Keratinocyte (primary cell): ENCODE measurements around the gene SCAPER.

Source experiments
- EZH2 ChIP-seq: IDR thresholded peaks from one replicate; pipeline ENCODE4 v1.6.1; 2012; ENCODE audit warnings: inconsistent platforms, mild to moderate bottlenecking, low read length, moderate library complexity
- TF ChIP-seq, protein P1 (sequence below), 3 experiments: IDR thresholded peaks in 1 of 3; conservative IDR thresholded peaks in 1 of 3; optimal IDR thresholded peaks in 1 of 3; 2 replicates in 2 of 3; 3 replicates in 1 of 3; pipeline versions ENCODE3 to v1.5.1; 2011; ENCODE audit warnings: low read length in 3 of 3, mild to moderate bottlenecking in 3 of 3, moderate library complexity in 2 of 3, control low read depth in 1 of 3, inconsistent platforms in 1 of 3; ENCODE audit not compliant: insufficient read depth in 2 of 3; ENCODE audit errors: extremely low read depth in 1 of 3

DNA sequence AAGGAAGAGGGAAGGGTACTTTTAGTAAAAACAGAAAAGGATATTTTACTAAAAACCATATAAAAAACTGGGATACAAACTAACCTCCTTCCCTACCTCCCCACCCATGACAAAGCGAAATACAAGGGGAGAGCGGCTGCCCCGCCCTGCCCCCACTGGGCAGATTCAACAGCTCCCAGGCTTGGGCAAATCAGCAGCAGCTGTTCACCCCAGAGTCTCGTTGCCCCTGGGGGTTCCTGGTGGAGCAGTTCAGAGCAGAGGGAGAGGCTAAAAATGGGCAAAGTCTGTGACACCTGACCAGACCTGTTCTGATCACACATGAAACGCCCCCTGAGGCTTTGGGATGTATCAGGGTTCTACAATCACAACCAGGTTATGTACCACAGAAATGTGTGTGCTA is 591.4 kb downstream of the SCAPER start:
- TF ChIP-seq, protein P1, sequence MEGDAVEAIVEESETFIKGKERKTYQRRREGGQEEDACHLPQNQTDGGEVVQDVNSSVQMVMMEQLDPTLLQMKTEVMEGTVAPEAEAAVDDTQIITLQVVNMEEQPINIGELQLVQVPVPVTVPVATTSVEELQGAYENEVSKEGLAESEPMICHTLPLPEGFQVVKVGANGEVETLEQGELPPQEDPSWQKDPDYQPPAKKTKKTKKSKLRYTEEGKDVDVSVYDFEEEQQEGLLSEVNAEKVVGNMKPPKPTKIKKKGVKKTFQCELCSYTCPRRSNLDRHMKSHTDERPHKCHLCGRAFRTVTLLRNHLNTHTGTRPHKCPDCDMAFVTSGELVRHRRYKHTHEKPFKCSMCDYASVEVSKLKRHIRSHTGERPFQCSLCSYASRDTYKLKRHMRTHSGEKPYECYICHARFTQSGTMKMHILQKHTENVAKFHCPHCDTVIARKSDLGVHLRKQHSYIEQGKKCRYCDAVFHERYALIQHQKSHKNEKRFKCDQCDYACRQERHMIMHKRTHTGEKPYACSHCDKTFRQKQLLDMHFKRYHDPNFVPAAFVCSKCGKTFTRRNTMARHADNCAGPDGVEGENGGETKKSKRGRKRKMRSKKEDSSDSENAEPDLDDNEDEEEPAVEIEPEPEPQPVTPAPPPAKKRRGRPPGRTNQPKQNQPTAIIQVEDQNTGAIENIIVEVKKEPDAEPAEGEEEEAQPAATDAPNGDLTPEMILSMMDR (optimal IDR thresholded peaks at IDR 0.05 in 1 of 3, IDR thresholded peaks at IDR 0.05 in 1 of 3, conservative IDR thresholded peaks at IDR 0.05 in 1 of 3; ENCODE audit: extremely low read depth in 1 of 3, insufficient read depth in 2 of 3, low read length in 3 of 3) = no peak
- TF ChIP-seq EZH2 = no peak
